ENCODE measurements around the gene WDR74. TPM values are rescaled to one million over a fixed set of nuclear protein-coding genes. Genes with fewer than 3 reads are reported as not detected.
A peak's percentile ranks its signal among the peaks of the same experiment; 100 is the strongest.

Gene WDR74
- total and polyA plus RNA-seq, 9 of the 15 experiments (the other 6 are each of a cell fraction or from before 2014, with no cell fraction given): 32.7 to 210 (median 114) TPM

DNA sequence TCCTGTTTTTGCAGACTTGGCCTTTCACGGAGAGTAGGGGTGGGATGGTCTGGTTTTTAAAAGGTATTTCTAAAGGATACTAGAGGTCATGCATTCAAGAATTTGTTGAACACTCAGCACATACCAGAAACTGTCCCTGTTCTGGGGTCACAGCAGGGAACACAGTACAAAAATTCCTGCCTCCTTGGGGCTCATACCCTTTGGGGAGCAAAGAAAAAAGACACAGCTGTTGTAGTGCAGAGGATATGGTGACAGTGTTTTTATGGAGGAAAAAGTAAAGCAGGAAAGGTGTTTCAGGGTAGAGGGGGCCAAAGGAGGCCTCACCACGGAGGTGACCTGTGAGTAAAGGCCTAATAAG is 49.7 kb upstream of the WDR74 start (continued):
- TF ChIP-seq GATA2 (CRISPR knock-in tag; IDR thresholded peaks at IDR 0.05): no peak
- no peak for TF ChIP-seq RBM39 (optimal IDR thresholded peaks at IDR 0.05; ENCODE audit: low read depth, low read length)
- TF ChIP-seq HNRNPUL1 (IDR thresholded peaks at IDR 0.05; ENCODE audit: low read length): no peak
- TF ChIP-seq NCOR1 (IDR thresholded peaks at IDR 0.05): 0 out of 2 replicates have a peak, but pooled peaks have one; percentile 14
- TF ChIP-seq, protein P1, sequence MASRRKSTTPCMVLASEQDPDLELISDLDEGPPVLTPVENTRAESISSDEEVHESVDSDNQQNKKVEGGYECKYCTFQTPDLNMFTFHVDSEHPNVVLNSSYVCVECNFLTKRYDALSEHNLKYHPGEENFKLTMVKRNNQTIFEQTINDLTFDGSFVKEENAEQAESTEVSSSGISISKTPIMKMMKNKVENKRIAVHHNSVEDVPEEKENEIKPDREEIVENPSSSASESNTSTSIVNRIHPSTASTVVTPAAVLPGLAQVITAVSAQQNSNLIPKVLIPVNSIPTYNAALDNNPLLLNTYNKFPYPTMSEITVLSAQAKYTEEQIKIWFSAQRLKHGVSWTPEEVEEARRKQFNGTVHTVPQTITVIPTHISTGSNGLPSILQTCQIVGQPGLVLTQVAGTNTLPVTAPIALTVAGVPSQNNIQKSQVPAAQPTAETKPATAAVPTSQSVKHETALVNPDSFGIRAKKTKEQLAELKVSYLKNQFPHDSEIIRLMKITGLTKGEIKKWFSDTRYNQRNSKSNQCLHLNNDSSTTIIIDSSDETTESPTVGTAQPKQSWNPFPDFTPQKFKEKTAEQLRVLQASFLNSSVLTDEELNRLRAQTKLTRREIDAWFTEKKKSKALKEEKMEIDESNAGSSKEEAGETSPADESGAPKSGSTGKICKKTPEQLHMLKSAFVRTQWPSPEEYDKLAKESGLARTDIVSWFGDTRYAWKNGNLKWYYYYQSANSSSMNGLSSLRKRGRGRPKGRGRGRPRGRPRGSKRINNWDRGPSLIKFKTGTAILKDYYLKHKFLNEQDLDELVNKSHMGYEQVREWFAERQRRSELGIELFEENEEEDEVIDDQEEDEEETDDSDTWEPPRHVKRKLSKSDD (conservative IDR thresholded peaks at IDR 0.05; ENCODE audit: low read length): no peak
- TF ChIP-seq PML (IDR thresholded peaks at IDR 0.05; ENCODE audit: low read length): peak; percentile 73; the same call in 1 of the 2 replicates
- TF ChIP-seq SREBF1 (IDR thresholded peaks at IDR 0.05; ENCODE audit: borderline replicate concordance, low read depth, low read length): no peak
- TF ChIP-seq, protein P2, sequence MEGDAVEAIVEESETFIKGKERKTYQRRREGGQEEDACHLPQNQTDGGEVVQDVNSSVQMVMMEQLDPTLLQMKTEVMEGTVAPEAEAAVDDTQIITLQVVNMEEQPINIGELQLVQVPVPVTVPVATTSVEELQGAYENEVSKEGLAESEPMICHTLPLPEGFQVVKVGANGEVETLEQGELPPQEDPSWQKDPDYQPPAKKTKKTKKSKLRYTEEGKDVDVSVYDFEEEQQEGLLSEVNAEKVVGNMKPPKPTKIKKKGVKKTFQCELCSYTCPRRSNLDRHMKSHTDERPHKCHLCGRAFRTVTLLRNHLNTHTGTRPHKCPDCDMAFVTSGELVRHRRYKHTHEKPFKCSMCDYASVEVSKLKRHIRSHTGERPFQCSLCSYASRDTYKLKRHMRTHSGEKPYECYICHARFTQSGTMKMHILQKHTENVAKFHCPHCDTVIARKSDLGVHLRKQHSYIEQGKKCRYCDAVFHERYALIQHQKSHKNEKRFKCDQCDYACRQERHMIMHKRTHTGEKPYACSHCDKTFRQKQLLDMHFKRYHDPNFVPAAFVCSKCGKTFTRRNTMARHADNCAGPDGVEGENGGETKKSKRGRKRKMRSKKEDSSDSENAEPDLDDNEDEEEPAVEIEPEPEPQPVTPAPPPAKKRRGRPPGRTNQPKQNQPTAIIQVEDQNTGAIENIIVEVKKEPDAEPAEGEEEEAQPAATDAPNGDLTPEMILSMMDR (IDR thresholded peaks at IDR 0.05 in 2 of 3, conservative IDR thresholded peaks at IDR 0.05 in 1 of 3; ENCODE audit: insufficient read depth in 2 of 3, low read depth in 1 of 3, low read length in 3 of 3): no peak
- TF ChIP-seq, protein P3, sequence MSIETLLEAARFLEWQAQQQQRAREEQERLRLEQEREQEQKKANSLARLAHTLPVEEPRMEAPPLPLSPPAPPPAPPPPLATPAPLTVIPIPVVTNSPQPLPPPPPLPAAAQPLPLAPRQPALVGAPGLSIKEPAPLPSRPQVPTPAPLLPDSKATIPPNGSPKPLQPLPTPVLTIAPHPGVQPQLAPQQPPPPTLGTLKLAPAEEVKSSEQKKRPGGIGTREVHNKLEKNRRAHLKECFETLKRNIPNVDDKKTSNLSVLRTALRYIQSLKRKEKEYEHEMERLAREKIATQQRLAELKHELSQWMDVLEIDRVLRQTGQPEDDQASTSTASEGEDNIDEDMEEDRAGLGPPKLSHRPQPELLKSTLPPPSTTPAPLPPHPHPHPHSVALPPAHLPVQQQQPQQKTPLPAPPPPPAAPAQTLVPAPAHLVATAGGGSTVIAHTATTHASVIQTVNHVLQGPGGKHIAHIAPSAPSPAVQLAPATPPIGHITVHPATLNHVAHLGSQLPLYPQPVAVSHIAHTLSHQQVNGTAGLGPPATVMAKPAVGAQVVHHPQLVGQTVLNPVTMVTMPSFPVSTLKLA (conservative IDR thresholded peaks at IDR 0.05): 0 out of 4 replicates have a peak, but pooled peaks of 1 of the 2 experiments have one; percentile 34
- no peak for TF ChIP-seq YY1 (IDR thresholded peaks at IDR 0.05; ENCODE audit: borderline replicate concordance in 1 of 3, control insufficient read depth in 1 of 3, extremely low read depth in 1 of 3, insufficient read depth in 3 of 3, insufficient read length in 1 of 3, insufficient replicate concordance in 2 of 3, low read depth in 1 of 3, low read length in 2 of 3)
- TF ChIP-seq TRIM28 (IDR thresholded peaks at IDR 0.05): no peak
- TF ChIP-seq DIDO1 (tag; IDR thresholded peaks at IDR 0.05; ENCODE audit: low read depth): no peak
- TF ChIP-seq ZNF3 (CRISPR knock-in tag; IDR thresholded peaks at IDR 0.05): no peak

All from K562 (cell line).